H1 (cell line): Measurements from ENCODE around the gene OR2H1. TPM values are rescaled to one million over a fixed set of nuclear protein-coding genes. Genes with fewer than 3 reads are reported as not detected.

Experiments
- EZH2 ChIP-seq: fragments of 200-600 bp; sonication (generic); IDR thresholded peaks from 2 replicates; pipeline ENCODE4 v1.7.1; 2012; ENCODE audit warnings: low read depth, mild to moderate bottlenecking, moderate library complexity, low read length, inconsistent platforms; ENCODE audit not compliant: severe bottlenecking
- HDAC2 ChIP-seq, 2 experiments: fragments of 300-600 bp in 1 of 2; sonication (generic) in 1 of 2; IDR thresholded peaks; 2 replicates each; pipeline ENCODE4 v1.6.1; 2011 to 2012; ENCODE audit warnings: low read depth in 2 of 2, low read length in 2 of 2, mild to moderate bottlenecking in 2 of 2, moderate library complexity in 2 of 2, borderline replicate concordance in 1 of 2, inconsistent platforms in 1 of 2
- JUND ChIP-seq: IDR thresholded peaks from 2 replicates; pipeline ENCODE4 v1.6.1; 2011; ENCODE audit warnings: mild to moderate bottlenecking, improper control_type of control experiment, low read length
- POU5F1 ChIP-seq: IDR thresholded peaks from 2 replicates; pipeline ENCODE4 v1.6.1; 2011; ENCODE audit warnings: low read depth, mild to moderate bottlenecking, low read length, moderate library complexity
- RNF2 ChIP-seq: fragments of 200-900, 300-1000 bp; sonication (generic); IDR thresholded peaks from 2 replicates; pipeline ENCODE4 v1.7.1; 2016; ENCODE audit warnings: borderline replicate concordance, low read depth, mild to moderate bottlenecking, antibody characterized with exemption, low read length; ENCODE audit not compliant: poor library complexity, severe bottlenecking; ENCODE audit errors: missing control alignments
- SAP30 ChIP-seq: fragments of 300-600 bp; sonication (generic); IDR thresholded peaks from 2 replicates; pipeline ENCODE4 v1.7.1; 2012; ENCODE audit warnings: low read length, moderate library complexity, mild to moderate bottlenecking, inconsistent platforms; ENCODE audit not compliant: insufficient read depth, insufficient replicate concordance
- SIRT6 ChIP-seq: IDR thresholded peaks from one replicate; pipeline ENCODE4 v1.7.1; 2012; ENCODE audit warnings: low read length, inconsistent platforms
- polyA plus RNA-seq, 7 experiments: library from polyadenylated mRNA; depleted of rRNA in 3 of 7; stranded (reverse) in 5 of 7; unstranded in 2 of 7; fragments of >200 nt in 5 of 7; fragments of 200-250 nt in 2 of 7; gene quantifications; 1 replicate in 5 of 7; 2 replicates in 1 of 7; 4 replicates in 1 of 7; pipeline versions ENCODE4 v1.2.1 to v1.2.3, GENCODE V29; 2011 to 2013; ENCODE audit warnings: missing spikeins in 2 of 7, mixed read lengths in 2 of 7
- total RNA-seq: library from RNA; stranded (reverse); fragmentation: NEBNext Ultra II Directional; extraction: Animal tissue kit (Norgen Biotek cat#: 25700); gene quantifications from 2 replicates; pipeline ENCODE4 v1.2.1, GENCODE V29; 2021
- TF ChIP-seq, protein P1 (sequence below): fragments of 300-600 bp; sonication (generic); IDR thresholded peaks from 2 replicates; pipeline ENCODE4 v1.7.1; 2012; ENCODE audit warnings: low read length, moderate library complexity, mild to moderate bottlenecking, inconsistent platforms; ENCODE audit not compliant: insufficient replicate concordance
- TF ChIP-seq, protein P2 (sequence below): IDR thresholded peaks from 2 replicates; pipeline ENCODE4 v1.6.1; 2012; ENCODE audit warnings: low read length, inconsistent platforms

Gene OR2H1
- total and polyA plus RNA-seq, 2 of the 8 experiments (the other 6 are each of a cell fraction or from before 2014, with no cell fraction given) = not detected

DNA sequence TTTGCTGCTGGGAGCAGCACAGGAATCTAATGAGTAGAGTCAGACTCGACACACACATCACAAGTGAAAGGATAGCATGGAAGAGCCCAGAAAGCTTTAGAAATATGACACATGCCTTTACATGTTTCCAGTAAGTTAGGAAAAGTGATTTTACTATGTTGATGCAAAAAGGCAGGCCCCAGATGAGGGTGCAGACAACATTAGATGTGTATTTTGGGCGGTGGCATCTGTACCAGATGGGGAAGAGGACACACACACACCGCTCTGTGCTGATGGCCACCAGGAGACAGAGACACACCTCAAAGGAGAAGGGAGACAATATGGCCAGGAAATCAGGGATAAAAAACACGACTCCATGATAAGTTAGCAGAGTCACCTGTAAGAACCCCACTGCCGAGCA, 30.2 kb downstream of the OR2H1 start (continued):
- TF ChIP-seq, protein P1, sequence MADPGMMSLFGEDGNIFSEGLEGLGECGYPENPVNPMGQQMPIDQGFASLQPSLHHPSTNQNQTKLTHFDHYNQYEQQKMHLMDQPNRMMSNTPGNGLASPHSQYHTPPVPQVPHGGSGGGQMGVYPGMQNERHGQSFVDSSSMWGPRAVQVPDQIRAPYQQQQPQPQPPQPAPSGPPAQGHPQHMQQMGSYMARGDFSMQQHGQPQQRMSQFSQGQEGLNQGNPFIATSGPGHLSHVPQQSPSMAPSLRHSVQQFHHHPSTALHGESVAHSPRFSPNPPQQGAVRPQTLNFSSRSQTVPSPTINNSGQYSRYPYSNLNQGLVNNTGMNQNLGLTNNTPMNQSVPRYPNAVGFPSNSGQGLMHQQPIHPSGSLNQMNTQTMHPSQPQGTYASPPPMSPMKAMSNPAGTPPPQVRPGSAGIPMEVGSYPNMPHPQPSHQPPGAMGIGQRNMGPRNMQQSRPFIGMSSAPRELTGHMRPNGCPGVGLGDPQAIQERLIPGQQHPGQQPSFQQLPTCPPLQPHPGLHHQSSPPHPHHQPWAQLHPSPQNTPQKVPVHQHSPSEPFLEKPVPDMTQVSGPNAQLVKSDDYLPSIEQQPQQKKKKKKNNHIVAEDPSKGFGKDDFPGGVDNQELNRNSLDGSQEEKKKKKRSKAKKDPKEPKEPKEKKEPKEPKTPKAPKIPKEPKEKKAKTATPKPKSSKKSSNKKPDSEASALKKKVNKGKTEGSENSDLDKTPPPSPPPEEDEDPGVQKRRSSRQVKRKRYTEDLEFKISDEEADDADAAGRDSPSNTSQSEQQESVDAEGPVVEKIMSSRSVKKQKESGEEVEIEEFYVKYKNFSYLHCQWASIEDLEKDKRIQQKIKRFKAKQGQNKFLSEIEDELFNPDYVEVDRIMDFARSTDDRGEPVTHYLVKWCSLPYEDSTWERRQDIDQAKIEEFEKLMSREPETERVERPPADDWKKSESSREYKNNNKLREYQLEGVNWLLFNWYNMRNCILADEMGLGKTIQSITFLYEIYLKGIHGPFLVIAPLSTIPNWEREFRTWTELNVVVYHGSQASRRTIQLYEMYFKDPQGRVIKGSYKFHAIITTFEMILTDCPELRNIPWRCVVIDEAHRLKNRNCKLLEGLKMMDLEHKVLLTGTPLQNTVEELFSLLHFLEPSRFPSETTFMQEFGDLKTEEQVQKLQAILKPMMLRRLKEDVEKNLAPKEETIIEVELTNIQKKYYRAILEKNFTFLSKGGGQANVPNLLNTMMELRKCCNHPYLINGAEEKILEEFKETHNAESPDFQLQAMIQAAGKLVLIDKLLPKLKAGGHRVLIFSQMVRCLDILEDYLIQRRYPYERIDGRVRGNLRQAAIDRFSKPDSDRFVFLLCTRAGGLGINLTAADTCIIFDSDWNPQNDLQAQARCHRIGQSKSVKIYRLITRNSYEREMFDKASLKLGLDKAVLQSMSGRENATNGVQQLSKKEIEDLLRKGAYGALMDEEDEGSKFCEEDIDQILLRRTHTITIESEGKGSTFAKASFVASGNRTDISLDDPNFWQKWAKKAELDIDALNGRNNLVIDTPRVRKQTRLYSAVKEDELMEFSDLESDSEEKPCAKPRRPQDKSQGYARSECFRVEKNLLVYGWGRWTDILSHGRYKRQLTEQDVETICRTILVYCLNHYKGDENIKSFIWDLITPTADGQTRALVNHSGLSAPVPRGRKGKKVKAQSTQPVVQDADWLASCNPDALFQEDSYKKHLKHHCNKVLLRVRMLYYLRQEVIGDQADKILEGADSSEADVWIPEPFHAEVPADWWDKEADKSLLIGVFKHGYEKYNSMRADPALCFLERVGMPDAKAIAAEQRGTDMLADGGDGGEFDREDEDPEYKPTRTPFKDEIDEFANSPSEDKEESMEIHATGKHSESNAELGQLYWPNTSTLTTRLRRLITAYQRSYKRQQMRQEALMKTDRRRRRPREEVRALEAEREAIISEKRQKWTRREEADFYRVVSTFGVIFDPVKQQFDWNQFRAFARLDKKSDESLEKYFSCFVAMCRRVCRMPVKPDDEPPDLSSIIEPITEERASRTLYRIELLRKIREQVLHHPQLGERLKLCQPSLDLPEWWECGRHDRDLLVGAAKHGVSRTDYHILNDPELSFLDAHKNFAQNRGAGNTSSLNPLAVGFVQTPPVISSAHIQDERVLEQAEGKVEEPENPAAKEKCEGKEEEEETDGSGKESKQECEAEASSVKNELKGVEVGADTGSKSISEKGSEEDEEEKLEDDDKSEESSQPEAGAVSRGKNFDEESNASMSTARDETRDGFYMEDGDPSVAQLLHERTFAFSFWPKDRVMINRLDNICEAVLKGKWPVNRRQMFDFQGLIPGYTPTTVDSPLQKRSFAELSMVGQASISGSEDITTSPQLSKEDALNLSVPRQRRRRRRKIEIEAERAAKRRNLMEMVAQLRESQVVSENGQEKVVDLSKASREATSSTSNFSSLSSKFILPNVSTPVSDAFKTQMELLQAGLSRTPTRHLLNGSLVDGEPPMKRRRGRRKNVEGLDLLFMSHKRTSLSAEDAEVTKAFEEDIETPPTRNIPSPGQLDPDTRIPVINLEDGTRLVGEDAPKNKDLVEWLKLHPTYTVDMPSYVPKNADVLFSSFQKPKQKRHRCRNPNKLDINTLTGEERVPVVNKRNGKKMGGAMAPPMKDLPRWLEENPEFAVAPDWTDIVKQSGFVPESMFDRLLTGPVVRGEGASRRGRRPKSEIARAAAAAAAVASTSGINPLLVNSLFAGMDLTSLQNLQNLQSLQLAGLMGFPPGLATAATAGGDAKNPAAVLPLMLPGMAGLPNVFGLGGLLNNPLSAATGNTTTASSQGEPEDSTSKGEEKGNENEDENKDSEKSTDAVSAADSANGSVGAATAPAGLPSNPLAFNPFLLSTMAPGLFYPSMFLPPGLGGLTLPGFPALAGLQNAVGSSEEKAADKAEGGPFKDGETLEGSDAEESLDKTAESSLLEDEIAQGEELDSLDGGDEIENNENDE = no peak
- TF ChIP-seq SAP30 (no peak), RNF2 (no peak), HDAC2 (IDR thresholded peaks at IDR 0.05; ENCODE audit: borderline replicate concordance in 1 of 2, low read depth in 2 of 2, low read length in 2 of 2) (no peak), POU5F1 (no peak), SIRT6 (no peak), JUND (no peak), EZH2 (no peak)
- TF ChIP-seq, protein P2, sequence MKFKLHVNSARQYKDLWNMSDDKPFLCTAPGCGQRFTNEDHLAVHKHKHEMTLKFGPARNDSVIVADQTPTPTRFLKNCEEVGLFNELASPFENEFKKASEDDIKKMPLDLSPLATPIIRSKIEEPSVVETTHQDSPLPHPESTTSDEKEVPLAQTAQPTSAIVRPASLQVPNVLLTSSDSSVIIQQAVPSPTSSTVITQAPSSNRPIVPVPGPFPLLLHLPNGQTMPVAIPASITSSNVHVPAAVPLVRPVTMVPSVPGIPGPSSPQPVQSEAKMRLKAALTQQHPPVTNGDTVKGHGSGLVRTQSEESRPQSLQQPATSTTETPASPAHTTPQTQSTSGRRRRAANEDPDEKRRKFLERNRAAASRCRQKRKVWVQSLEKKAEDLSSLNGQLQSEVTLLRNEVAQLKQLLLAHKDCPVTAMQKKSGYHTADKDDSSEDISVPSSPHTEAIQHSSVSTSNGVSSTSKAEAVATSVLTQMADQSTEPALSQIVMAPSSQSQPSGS = no peak
